NCI-H146 treated with DMSO at 0.1 percent for 48 hours (cell line): ENCODE measurements around the gene TRIM72.
"Not testable (repeated sequence)": the region's sequence is repeated elsewhere in the genome, so short reads cannot be mapped to it uniquely, and the experiment has no call there.

Experiments
- DNase-seq: peaks from one replicate; lab custom pipeline; 2025; ENCODE audit not compliant: unreplicated experiment; lab: John Stamatoyannopoulos, UW

TRIM72 gene

GRCh38 chr16:31190061-31190460, 23.9 kb upstream of the TRIM72 start:
- no peak for DNase-seq

DNA sequence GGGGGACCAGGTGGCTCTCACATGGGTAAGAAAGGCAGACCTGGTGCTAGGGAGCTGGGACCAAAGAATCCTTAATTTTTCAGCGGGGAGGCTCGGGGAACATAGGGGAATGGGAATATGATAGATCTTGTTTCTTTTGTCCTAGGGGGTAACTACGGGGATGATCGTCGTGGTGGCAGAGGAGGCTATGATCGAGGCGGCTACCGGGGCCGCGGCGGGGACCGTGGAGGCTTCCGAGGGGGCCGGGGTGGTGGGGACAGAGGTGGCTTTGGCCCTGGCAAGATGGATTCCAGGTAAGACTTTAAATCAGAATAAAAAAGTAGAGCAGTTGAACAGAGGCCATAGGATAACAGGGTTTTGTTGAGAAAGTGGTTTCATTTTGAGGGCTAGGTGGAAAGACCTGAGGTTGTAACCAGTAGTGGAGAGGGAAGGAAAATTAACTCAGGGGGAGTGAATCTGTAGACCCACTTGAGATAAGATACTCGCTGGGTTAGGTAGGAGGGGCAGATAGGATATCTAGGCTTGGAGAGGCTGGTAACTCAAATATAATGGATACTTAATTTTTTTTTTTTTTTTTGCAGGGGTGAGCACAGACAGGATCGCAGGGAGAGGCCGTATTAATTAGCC, 23.0 kb upstream of the TRIM72 start:
- no peak for DNase-seq

DNA sequence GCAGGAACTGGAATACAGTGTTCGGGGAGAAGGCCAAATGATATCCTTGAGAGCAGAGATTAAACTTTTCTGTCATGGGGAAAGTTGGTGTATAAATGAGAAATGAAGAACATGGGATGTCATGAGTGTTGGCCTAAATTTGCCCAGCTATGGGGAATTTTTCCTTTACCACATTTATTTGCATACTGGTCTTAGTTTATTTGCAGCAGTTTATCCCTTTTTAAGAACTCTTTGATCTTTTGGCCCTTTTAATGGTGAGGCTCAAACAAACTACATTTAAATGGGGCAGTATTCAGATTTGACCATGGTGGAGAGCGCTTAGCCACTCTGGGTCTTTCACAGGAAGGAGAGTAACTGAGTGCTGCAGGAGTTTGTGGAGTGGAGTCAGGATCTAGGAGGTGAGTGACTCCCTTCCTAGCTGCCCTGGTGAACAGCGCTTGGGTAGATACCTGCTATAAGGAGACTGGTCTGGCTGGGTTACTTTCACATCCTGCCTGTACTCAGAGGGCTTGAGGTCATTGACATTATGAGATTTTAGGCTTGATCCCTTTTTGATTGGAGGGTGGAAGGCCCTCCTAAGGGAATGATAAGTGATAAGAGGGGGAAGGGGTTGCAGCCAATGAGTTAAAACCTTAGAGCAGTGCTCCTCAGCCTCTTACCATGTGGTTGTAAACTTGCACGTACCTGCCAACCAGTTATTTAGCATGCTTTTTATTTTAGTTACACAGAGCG, 22.1 kb upstream of the TRIM72 start:
- DNase-seq = no peak

- no peak for DNase-seq
Measured at GRCh38 chr16:31192856-31193642, 20.9 kb upstream of the TRIM72 start.

DNA sequence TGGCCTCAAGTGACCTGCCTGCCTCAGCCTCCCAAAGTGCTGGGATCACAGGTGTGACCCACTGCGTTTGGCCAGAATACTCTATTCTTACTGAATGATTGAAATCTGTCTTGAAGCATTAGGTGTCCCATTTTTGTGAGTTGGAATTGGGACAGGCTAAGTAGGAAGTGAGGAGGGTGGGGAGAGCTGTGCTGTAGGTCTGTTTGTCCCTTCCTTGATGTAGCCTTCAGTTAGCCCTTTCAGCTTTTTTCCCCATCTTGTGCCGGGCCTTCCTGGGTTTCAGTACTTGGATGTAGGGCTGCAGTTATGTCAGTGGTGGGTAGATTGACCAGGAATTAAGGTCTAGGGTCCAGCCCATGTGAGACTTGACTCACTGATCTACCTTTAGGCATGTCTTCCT, 20.0 kb upstream of the TRIM72 start:
- no peak for DNase-seq

DNA sequence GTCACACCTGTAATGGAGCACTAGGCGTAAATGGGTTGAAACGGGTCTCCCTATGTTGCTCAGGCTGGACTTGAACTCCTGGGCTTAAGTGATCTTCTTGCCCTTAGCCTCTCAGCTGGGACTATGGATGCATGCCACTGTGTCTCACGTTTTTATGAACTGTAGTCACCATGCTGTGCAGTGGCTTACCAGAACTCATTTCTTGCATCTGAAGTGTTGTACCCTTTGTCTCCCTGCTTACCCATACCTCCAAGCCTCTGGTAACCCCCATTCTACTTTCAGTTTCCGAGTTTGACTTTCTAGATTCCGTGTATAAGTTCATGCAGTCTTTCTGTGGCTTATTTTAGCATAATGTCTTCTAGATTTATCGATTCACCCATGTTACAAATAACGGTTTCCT, 19.0 kb upstream of the TRIM72 start:
- no peak for DNase-seq

- DNase-seq = not testable (repeated sequence)
Measured at GRCh38 chr16:31195861-31196260, 18.1 kb upstream of the TRIM72 start.

GRCh38 chr16:31196324-31197088, 17.4 kb upstream of the TRIM72 start:
- DNase-seq = no peak

DNA sequence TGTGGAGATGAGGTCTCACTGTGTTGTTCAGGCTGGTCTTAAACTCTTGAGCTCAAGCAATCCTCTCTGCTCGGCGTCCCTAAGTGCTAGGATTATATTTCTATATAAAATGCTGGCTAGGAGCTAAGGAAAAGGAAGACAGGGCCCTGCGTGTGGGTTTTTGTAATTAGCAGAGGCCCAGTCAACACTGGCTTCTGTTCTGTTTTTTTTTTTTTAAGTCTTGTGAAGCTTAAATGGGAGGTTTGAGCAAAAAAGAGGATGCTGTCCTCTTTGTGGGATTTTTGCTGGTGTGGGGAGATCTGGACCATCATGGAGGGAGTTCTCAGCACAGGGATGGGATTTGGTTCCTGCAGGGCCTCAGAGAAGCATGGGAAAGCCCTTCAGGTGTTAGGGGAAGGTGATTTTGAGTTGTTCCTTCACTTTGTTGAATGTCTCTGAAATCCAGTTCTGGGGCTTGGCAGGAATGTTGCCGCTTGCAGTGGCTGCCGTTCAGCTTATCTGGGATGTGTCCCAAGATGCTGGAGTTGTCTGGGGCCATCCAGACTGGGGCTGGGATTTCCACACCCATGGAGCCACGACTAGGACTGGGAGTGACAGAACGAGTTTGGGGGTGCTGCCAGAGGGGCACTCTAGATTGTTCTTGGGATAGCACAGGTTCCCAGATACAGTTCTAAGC, 15.6 kb upstream of the TRIM72 start:
- DNase-seq = no peak

- DNase-seq = no peak
Measured at GRCh38 chr16:31199430-31200041, 14.4 kb upstream of the TRIM72 start.

DNA sequence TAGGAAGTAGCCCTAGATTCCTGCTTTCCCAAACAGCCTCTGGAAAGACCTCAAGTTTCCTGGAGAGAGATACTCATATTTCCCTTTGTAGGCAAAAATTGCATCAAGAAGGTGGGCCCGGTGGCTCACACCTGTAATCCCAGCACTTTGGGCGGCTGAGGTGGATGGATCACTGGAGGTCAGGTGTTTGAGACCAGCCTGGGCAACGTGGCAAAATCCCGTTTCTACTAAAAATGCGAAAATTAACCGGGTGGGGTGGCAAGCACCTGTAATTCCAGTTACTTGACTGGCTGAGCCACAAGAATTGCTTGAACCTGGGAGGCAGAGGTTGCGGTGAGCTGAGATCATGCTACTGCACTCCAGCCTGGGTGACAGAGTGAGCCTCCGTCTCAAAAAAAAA, 13.8 kb upstream of the TRIM72 start:
- not testable (repeated sequence) for DNase-seq

- DNase-seq = no peak
Measured at GRCh38 chr16:31200821-31201568, 12.9 kb upstream of the TRIM72 start.

DNA sequence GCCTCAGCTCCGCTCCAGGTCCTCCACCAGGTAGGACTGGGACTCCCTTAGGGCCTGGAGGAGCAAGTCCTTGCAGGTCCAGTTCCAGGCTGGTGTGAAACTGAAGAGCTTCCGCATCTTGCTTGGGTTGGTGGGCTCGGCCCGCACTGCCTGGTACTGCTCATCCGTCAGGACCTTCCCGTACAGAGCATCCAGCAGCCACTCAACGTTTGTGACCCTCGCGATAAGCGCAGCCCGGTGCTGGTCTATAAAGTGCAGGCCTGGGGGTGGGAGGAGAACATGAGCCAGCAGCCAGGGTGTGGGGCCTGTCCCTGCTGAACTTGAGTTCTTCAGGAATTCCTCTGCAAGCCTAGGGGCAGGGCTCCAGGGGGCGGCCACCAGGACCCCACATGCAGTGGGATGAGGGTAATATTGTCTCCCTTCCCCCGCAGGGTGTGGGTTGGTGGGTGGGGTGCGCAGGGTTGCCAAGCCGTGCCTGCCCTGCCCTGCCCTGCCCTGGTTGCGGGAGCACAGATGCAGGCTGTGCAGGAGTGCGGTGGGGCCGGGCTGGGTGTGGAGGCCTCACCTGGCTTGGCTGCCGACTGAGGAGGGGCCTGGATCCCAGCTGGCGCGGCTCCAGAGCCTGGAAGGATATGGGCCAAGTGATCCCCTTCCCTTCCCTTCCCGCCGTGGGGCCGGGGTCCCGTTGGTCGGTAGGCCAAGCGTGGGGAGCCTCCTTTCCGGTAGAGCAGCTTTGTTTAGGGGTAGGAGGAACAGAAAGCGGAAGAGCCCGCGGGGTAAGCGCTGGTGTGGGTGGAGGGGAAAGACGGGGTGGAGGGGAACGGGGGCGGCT, 12.1 kb upstream of the TRIM72 start:
- DNase-seq = no peak

DNA sequence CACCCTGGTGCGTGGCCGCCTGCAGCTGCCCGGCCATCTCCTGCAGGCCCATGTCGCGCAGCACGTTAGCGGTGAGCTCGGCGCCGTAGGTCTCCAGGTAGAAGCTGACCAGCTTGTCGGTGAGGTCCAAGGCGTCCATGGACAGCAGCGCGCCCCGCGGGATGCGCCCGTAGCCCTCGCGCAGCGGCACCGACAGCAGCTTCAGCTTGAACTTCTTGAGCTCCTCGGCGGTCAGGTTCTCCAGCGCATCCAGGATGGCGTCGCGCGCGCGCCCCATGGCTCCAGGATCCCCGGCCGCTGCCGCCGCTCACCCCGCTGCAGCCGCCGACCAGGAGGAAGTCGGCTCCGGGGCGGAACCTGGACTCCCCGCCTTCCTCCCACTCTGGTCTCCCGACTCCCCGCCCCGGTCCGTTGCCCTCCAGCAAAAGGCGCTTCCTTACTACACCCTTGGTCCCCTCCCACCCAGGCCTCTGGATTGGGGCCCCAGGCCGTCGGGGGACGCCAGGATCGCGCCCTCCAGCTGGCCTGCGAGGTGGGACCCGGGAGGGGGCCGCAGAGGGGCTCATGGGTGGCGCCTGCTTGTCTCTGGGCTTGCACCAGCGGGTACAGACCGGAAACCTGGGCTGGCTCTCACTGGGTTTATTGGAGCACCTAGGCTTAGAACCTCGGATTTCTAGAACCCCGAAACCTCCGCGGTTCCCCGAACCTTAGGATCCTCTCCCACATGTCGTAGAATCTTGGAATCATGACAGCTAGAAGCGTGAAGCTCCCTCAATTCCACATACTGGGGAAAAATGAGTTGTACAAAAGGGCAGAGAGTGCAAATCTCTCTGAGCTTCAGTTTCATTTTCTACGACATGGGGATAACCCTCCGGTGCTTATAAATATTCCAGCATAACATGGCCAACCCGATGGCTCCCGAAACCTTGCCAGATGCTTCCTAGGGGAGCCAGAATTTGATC, 11.2 kb upstream of the TRIM72 start, which contains the start of gene PYCARD:
TSS of gene PYCARD (minus strand) at position 347 of the 962 bp plus-strand sequence. CDS start at position 277, 70 bp downstream.
- DNase-seq = peak; percentile 22

- no peak for DNase-seq
Measured at GRCh38 chr16:31204871-31205666, 8.8 kb upstream of the TRIM72 start.

DNA sequence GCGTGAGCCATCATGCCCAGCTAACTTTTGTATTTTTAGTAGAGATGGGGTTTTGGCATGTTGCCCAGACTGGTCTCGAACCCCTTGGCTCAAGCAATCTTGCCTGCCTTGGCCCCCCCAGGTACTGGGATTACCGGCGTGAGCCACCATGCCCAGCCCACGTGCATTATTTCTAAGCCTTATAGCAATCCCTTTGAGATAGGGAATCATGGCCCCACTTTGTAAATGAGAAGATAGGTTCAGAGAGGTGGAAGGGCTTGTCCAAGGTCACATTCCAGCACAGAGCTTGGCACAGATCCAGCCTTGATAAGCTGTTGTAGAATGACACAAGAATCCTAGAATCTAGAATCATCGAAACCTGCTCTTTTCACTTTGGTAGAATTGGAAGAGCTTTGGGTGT, 7.1 kb upstream of the TRIM72 start:
- DNase-seq = no peak

DNA sequence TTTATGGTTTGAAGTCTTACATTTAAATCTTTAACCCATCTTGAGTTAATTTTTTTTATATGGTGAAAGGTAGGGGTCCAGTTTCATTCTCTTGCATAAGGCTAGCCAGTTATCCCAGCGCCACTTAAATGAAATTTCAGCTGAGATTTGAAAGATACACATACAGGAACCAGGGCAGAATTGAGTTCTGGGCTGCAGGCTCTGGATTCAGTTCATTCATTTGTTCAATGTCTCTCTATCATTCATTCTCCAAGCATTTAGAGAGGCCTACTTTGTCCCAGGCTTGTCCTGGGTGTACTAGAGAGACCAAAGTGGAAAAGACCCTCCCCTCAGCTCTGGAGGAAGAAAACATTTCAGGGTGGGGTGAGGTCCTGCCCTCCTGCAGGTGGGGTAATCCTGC, 577 bp upstream of the TRIM72 start:
- DNase-seq = no peak
